Testis (tissue), 2 donors: ENCODE data around the gene ARF6.

Experiments
- CTCF ChIP-seq, 3 experiments: fragments of 450-650 bp in 2 of 3; fragments of 200-600 bp in 1 of 3; sonication (generic) in 1 of 3; IDR thresholded peaks; one replicate each; pipeline ENCODE4 v1.5.1; 2016 to 2019; ENCODE audit warnings: antibody characterized with exemption in 3 of 3, mild to moderate bottlenecking in 2 of 3, moderate library complexity in 1 of 3
- POLR2A ChIP-seq: fragments of 450-650 bp; IDR thresholded peaks from one replicate; pipeline ENCODE4 v1.6.1; 2017; ENCODE audit warnings: antibody characterized with exemption, mild to moderate bottlenecking, moderate library complexity

GRCh38 chr14:49934646-49935045 is 41.8 kb downstream of the ARF6 start:
- TF ChIP-seq CTCF (IDR thresholded peaks at IDR 0.05) (no peak), POLR2A (no peak)
